ENCODE measurements around the gene IRAK2. TPM values are rescaled to one million over a fixed set of nuclear protein-coding genes. Genes with fewer than 3 reads are reported as not detected.

The IRAK2 gene
- polyA plus RNA-seq, 2 donors = 6.1 to 7.1 TPM

DNA sequence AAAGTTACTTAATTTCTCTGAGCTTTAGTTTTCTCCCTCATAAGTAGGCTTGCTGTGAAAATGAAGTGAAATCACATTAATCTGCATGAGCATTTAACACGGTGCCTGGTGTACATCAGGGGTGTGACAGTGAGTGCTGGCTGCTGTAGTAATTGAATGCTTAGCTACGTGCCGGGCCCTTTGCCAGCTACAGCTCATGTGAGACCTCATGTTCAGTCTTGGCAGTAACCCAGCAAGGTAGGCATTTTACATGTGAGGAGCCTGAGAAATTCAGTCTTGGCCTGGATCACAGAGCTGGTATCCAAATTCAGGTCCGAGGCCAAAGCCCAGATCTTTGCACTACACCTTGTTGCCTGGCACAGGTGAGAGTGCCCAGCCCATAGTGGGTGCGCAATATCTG lies 118.9 kb downstream of the IRAK2 start:
- Histone ChIP-seq H3K27me3 (ENCODE audit: control insufficient read depth in 1 of 2, insufficient read depth in 2 of 2, low read length in 2 of 2) (no peaks in the 10 kb centered on the region), H3K9me3 (ENCODE audit: control insufficient read depth in 2 of 2, insufficient read depth in 1 of 2, low read depth in 1 of 2, low read length in 1 of 2) (no peaks in the 10 kb centered on the region), H3K4me1 (ENCODE audit: control insufficient read depth in 2 of 2, insufficient read depth in 2 of 2, low read length in 1 of 2) (peaks cover 0 to 10% of the 10 kb centered on the region in 2 donors), H3K4me3 (ENCODE audit: low read depth in 1 of 2, low read length in 2 of 2) (no peak overlapping the region), H3K27ac (ENCODE audit: low read depth in 2 of 2, low read length in 1 of 2) (no peak overlapping the region), H3K36me3 (ENCODE audit: control insufficient read depth in 2 of 2, insufficient read depth in 2 of 2, low read length in 1 of 2) (peaks cover 9 to 17% of the 10 kb centered on the region in 2 donors)
- WGBS, 2 donors = 51 to 54% methylated on average over 5 of the region's 5 CpGs

DNA sequence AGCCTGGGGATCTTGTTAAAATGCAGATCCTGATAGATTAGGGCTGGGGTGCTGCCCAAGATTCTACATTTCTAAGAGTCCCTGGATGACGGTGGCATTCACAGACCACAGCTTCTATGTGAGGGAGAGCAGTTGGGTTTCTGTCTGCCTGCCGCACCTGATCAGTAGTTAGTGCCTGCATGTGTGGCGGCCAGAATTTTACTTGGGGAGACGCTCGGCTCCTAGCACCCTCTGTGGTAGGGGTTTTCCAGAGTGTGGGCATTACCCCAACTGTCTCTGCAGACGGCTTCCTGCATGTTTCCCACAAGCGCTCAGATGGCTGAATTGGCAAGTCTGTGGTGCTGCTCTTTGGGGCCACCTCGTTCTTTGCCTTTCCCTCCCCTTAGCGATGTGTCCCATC lies 119.8 kb downstream of the IRAK2 start:
- H3K4me3 ChIP-seq (ENCODE audit: low read depth in 1 of 2, low read length in 2 of 2) = no peak overlapping the region
- peaks cover 0 to 10% of the 10 kb centered on the region in 2 donors for H3K4me1 ChIP-seq (ENCODE audit: control insufficient read depth in 2 of 2, insufficient read depth in 2 of 2, low read length in 1 of 2)
- H3K27ac ChIP-seq (ENCODE audit: low read depth in 2 of 2, low read length in 1 of 2) = no peak overlapping the region
- no peaks in the 10 kb centered on the region for H3K9me3 ChIP-seq (ENCODE audit: control insufficient read depth in 2 of 2, insufficient read depth in 1 of 2, low read depth in 1 of 2, low read length in 1 of 2)
- WGBS, 2 donors = 75 to 79% methylated on average over 9 of the region's 9 CpGs
- H3K27me3 ChIP-seq (ENCODE audit: control insufficient read depth in 1 of 2, insufficient read depth in 2 of 2, low read length in 2 of 2) = no peaks in the 10 kb centered on the region
- H3K36me3 ChIP-seq (ENCODE audit: control insufficient read depth in 2 of 2, insufficient read depth in 2 of 2, low read length in 1 of 2) = peaks cover 8 to 16% of the 10 kb centered on the region in 2 donors

DNA sequence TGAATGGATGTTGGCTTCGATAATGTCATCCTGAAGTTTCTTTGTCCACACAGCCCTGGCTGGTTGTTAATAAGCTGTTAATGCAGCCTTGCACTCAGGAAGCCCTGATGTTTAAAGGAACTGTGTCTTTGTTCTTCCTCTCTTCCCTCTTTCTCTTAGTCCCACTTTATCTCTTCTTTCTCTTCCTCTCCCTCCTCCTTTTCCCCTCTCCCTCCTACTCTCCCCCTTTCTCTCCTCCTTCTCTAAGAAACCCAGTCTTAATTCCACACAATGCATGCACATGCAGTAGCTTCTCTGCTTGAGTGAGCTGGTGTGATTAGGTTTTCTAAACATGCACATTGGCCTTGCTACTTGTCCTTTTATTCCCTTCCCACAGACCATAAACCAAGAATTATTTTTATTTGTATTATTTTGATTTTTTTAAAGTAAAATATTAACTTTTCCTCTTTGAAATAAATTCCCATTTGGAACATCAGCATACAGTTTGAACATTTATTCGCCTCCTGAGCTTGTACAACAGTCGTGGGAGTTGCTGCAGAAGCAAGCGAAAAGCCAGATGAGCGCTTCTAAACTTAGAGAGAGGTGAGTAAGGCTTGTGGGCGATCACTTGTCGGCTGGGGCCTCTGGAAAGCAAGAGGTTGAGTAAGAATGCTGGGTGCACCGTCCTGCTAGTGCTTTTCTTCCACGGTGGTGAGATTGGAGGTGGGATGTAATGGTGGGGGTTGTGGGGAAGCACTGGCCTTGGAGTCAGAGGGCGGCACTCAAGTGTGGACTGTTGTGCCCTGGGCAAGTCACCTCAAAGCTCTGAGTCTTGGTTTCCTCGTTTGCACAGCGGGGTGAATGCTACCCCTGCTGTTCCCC lies 120.8 kb downstream of the IRAK2 start:
- Histone ChIP-seq H3K4me3 (ENCODE audit: low read depth in 1 of 2, low read length in 2 of 2) (no peak overlapping the region), H3K4me1 (ENCODE audit: control insufficient read depth in 2 of 2, insufficient read depth in 2 of 2, low read length in 1 of 2) (peaks cover 0 to 10% of the 10 kb centered on the region in 2 donors), H3K27me3 (ENCODE audit: control insufficient read depth in 1 of 2, insufficient read depth in 2 of 2, low read length in 2 of 2) (no peaks in the 10 kb centered on the region), H3K36me3 (ENCODE audit: control insufficient read depth in 2 of 2, insufficient read depth in 2 of 2, low read length in 1 of 2) (peaks cover 4 to 11% of the 10 kb centered on the region in 2 donors), H3K9me3 (ENCODE audit: control insufficient read depth in 2 of 2, insufficient read depth in 1 of 2, low read depth in 1 of 2, low read length in 1 of 2) (no peaks in the 10 kb centered on the region), H3K27ac (ENCODE audit: low read depth in 2 of 2, low read length in 1 of 2) (peak overlapping the region in 1 of 2 donors; percentile 47)
- 70 to 73% methylated on average over 12 of the region's 12 CpGs for WGBS, 2 donors

DNA sequence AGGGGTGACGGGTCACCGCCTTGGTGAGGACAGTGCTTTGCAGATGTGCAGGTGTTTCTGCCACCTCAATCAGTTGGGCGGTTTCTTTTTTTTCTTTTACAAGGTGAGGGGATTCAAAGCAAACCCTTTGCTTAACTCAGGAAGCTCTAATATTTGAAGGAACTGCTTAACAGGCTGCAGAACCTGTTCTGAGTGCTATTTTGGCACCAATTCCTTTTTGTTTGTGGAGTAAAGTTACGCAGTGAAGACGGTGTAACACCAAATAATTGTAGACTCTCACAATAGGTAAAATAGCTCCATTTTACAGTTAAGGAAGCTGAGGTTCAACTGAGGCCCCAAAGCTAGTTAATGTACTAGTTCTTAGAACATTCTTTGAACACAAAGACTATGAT lies 121.4 kb downstream of the IRAK2 start:
- peaks cover 4 to 11% of the 10 kb centered on the region in 2 donors for H3K36me3 ChIP-seq (ENCODE audit: control insufficient read depth in 2 of 2, insufficient read depth in 2 of 2, low read length in 1 of 2)
- WGBS, 2 donors = 56 to 71% methylated on average over 5 of the region's 5 CpGs
- peak overlapping the region in 1 of 2 donors; percentile 47 for H3K27ac ChIP-seq (ENCODE audit: low read depth in 2 of 2, low read length in 1 of 2)

DNA sequence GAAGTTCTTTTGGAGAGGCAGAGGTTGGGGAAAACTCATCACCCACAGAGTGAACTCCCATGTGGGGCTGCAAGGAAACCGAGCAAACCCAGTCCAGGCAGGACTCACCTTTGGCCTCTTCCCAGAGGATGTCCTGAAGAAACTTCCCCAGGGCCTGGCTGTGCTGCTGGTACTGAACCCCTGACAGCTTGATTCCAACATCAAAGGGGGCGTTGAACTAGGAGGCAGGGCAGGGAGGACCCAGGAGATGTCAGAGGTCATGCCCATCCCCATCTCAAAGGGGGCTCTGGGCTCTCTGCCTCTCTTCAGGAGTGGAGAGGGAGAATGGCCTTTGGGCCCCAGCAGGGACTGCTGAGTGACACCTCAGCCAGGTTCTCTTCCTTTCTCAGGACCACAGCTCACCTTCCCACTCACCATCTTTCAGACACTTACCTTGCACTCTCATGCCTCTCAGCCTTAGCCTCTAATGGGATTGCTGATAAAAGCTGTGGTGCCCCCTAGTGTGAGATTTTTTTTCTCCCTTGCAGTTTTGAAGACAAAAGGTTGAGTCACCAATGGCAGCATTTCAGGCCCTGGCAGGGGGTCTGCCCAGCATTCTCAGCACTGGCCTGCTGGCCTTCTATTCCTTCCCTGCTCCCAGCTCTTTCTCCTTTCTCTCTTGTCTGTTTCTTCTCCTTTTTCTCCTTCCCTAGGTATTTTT lies 122.0 kb downstream of the IRAK2 start:
- peaks cover 4 to 11% of the 10 kb centered on the region in 2 donors for H3K36me3 ChIP-seq (ENCODE audit: control insufficient read depth in 2 of 2, insufficient read depth in 2 of 2, low read length in 1 of 2)
- no peaks in the 10 kb centered on the region for H3K27me3 ChIP-seq (ENCODE audit: control insufficient read depth in 1 of 2, insufficient read depth in 2 of 2, low read length in 2 of 2)
- no peak overlapping the region for H3K27ac ChIP-seq (ENCODE audit: low read depth in 2 of 2, low read length in 1 of 2)
- H3K9me3 ChIP-seq (ENCODE audit: control insufficient read depth in 2 of 2, insufficient read depth in 1 of 2, low read depth in 1 of 2, low read length in 1 of 2) = no peaks in the 10 kb centered on the region
- peaks cover 0 to 10% of the 10 kb centered on the region in 2 donors for H3K4me1 ChIP-seq (ENCODE audit: control insufficient read depth in 2 of 2, insufficient read depth in 2 of 2, low read length in 1 of 2)
- 53 to 58% methylated on average over 2 of the region's 2 CpGs for WGBS, 2 donors
- no peak overlapping the region for H3K4me3 ChIP-seq (ENCODE audit: low read depth in 1 of 2, low read length in 2 of 2)

More for the DNA sequence above, 121.4 kb downstream of the IRAK2 start:
- peaks cover 0 to 10% of the 10 kb centered on the region in 2 donors for H3K4me1 ChIP-seq (ENCODE audit: control insufficient read depth in 2 of 2, insufficient read depth in 2 of 2, low read length in 1 of 2)
- no peaks in the 10 kb centered on the region for H3K27me3 ChIP-seq (ENCODE audit: control insufficient read depth in 1 of 2, insufficient read depth in 2 of 2, low read length in 2 of 2)
- H3K4me3 ChIP-seq (ENCODE audit: low read depth in 1 of 2, low read length in 2 of 2) = no peak overlapping the region
- H3K9me3 ChIP-seq (ENCODE audit: control insufficient read depth in 2 of 2, insufficient read depth in 1 of 2, low read depth in 1 of 2, low read length in 1 of 2) = no peaks in the 10 kb centered on the region

DNA sequence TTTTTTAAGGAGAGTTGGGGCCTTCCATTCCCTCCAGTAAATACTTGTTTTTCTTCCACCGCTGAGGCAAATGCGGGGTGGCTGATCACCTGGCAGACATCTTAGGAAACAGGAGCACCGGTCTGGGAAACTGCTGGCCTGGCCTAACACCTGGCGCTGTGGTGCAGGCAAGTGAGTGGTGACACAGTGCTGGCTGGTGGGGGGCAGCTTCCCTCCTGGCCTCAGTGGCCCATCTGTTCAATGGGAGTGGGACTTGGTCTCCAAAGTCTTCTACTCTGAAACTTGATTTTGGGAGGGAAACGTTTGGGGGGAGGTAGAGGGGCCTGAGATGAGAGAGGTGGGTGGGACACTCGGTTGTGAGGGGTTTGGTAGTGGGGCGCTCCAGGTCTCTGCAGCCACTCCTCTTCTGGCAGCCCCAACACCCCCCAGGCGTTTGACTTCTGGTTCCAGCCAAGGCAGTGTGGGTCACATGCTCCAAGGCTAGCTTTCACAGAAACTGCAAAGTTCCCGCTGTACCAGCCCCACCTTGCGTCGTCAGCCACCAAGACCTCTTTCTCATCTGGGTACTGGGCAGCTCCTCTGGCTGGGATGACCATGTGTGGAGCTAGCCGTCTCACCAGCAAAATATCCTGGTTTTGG lies 123.3 kb downstream of the IRAK2 start:
- peaks cover 8 to 15% of the 10 kb centered on the region in 2 donors for H3K36me3 ChIP-seq (ENCODE audit: control insufficient read depth in 2 of 2, insufficient read depth in 2 of 2, low read length in 1 of 2)
- 88 to 93% methylated on average over 12 of the region's 12 CpGs for WGBS, 2 donors

DNA sequence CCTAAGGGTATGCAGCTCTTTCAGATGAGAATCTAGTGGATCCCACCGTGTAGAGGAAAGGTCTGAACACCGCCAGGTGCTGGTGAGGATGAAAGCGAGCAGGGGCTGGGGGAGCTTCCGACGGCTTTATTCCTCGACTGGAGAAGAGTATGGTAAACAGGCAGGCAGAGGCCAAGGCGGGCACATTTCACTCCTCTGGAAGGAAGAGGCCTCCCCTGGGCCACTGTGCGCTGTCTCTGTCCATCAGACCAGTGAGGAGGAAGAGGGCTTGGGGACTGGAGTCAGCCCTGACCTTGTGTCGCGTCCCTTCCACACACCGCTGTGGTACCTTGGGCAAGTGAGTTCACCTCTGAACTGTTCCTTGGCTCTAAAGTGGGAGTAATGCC lies 123.8 kb downstream of the IRAK2 start:
- 88 to 97% methylated on average over 11 of the region's 11 CpGs for WGBS, 2 donors
- H3K9me3 ChIP-seq (ENCODE audit: control insufficient read depth in 2 of 2, insufficient read depth in 1 of 2, low read depth in 1 of 2, low read length in 1 of 2) = no peaks in the 10 kb centered on the region

More for the DNA sequence above, 123.3 kb downstream of the IRAK2 start:
- Histone ChIP-seq H3K4me3 (ENCODE audit: low read depth in 1 of 2, low read length in 2 of 2) (no peak overlapping the region), H3K27me3 (ENCODE audit: control insufficient read depth in 1 of 2, insufficient read depth in 2 of 2, low read length in 2 of 2) (no peaks in the 10 kb centered on the region), H3K27ac (ENCODE audit: low read depth in 2 of 2, low read length in 1 of 2) (no peak overlapping the region), H3K9me3 (ENCODE audit: control insufficient read depth in 2 of 2, insufficient read depth in 1 of 2, low read depth in 1 of 2, low read length in 1 of 2) (no peaks in the 10 kb centered on the region), H3K4me1 (ENCODE audit: control insufficient read depth in 2 of 2, insufficient read depth in 2 of 2, low read length in 1 of 2) (peaks cover 0 to 10% of the 10 kb centered on the region in 2 donors)

DNA sequence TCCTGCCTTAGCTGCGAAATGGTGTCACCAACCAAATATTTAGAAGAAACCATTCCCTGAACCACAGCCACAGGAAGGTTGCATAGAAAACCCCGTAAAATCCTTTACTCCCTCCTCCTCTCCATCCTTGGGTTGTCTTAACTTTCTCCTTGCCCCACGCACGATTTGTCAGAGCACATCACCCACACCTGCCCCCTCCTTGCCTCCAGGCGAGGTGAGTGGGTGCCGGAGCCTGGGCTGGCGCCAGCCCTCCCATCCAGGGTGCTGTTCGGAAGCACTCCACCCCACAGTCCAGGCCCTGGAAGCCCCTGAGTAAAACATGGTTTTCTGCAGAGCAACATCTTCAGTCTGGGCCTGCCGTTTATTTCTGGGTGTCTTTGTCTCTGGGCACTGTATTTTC lies 124.4 kb downstream of the IRAK2 start:
- Histone ChIP-seq H3K27me3 (ENCODE audit: control insufficient read depth in 1 of 2, insufficient read depth in 2 of 2, low read length in 2 of 2) (no peaks in the 10 kb centered on the region), H3K4me1 (ENCODE audit: control insufficient read depth in 2 of 2, insufficient read depth in 2 of 2, low read length in 1 of 2) (peaks cover 0 to 6% of the 10 kb centered on the region in 2 donors), H3K27ac (ENCODE audit: low read depth in 2 of 2, low read length in 1 of 2) (no peak overlapping the region), H3K9me3 (ENCODE audit: control insufficient read depth in 2 of 2, insufficient read depth in 1 of 2, low read depth in 1 of 2, low read length in 1 of 2) (no peaks in the 10 kb centered on the region), H3K36me3 (ENCODE audit: control insufficient read depth in 2 of 2, insufficient read depth in 2 of 2, low read length in 1 of 2) (peaks cover 8 to 14% of the 10 kb centered on the region in 2 donors), H3K4me3 (ENCODE audit: low read depth in 1 of 2, low read length in 2 of 2) (no peak overlapping the region)
- 69 to 79% methylated on average over 9 of the region's 9 CpGs for WGBS, 2 donors

More for the DNA sequence above, 123.8 kb downstream of the IRAK2 start:
- no peak overlapping the region for H3K4me3 ChIP-seq (ENCODE audit: low read depth in 1 of 2, low read length in 2 of 2)
- peaks cover 0 to 8% of the 10 kb centered on the region in 2 donors for H3K4me1 ChIP-seq (ENCODE audit: control insufficient read depth in 2 of 2, insufficient read depth in 2 of 2, low read length in 1 of 2)
- no peaks in the 10 kb centered on the region for H3K27me3 ChIP-seq (ENCODE audit: control insufficient read depth in 1 of 2, insufficient read depth in 2 of 2, low read length in 2 of 2)
- no peak overlapping the region for H3K27ac ChIP-seq (ENCODE audit: low read depth in 2 of 2, low read length in 1 of 2)
- peaks cover 8 to 15% of the 10 kb centered on the region in 2 donors for H3K36me3 ChIP-seq (ENCODE audit: control insufficient read depth in 2 of 2, insufficient read depth in 2 of 2, low read length in 1 of 2)

DNA sequence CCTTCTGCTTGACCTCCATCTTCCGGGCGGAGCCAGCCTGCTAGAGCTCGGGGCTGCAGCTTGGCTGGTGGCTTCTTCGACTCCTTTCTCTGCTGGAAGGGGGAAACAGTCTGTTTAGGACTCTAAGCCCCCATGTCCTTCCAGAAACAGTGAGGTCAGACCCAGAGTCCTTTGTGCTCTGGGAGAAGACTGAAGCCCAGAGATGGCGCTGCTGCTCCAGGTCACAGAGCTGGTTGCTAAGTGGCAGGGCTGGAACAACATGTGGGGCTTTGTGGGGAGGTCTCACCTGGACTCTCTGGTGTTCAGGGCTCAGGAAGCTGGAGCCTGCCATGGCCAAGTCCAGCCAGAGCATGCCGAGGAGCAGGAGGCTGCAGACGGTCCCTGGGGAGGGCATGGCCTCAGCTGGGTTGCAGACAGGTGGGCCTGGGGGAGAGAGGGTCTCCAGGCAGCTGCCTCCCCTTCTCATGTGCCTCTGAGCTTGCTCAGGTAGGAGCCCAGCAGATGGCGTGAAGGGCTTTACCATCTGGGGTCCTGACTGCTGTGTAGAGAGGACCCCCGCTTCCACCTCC lies 125.2 kb downstream of the IRAK2 start:
- H3K4me3 ChIP-seq (ENCODE audit: low read depth in 1 of 2, low read length in 2 of 2) = no peak overlapping the region
- no peaks in the 10 kb centered on the region for H3K27me3 ChIP-seq (ENCODE audit: control insufficient read depth in 1 of 2, insufficient read depth in 2 of 2, low read length in 2 of 2)
- peaks cover 0 to 4% of the 10 kb centered on the region in 2 donors for H3K4me1 ChIP-seq (ENCODE audit: control insufficient read depth in 2 of 2, insufficient read depth in 2 of 2, low read length in 1 of 2)
- no peak overlapping the region for H3K27ac ChIP-seq (ENCODE audit: low read depth in 2 of 2, low read length in 1 of 2)
- WGBS, 2 donors = 88 to 89% methylated on average over 9 of the region's 9 CpGs
- H3K9me3 ChIP-seq (ENCODE audit: control insufficient read depth in 2 of 2, insufficient read depth in 1 of 2, low read depth in 1 of 2, low read length in 1 of 2) = no peaks in the 10 kb centered on the region
- peaks cover 8 to 14% of the 10 kb centered on the region in 2 donors for H3K36me3 ChIP-seq (ENCODE audit: control insufficient read depth in 2 of 2, insufficient read depth in 2 of 2, low read length in 1 of 2)

Measured in esophagus (tissue), 2 donors.